HG02840 (cell line): ENCODE measurements around the gene DAPP1.

Experiments used
- ATAC-seq: cut with Tn5 transposase; IDR thresholded peaks from one replicate; pipeline ENCODE4 v1.9.1; 2021; ENCODE audit warnings: mild to moderate bottlenecking, moderate library complexity, moderate number of reproducible peaks; ENCODE audit not compliant: unreplicated experiment, low FRiP score

The DAPP1 gene

GRCh38 chr4:99852199-99852749, 35.6 kb downstream of the DAPP1 start:
- no peak for ATAC-seq

- no peak for ATAC-seq
Measured at GRCh38 chr4:99853190-99853589, 36.6 kb downstream of the DAPP1 start.

- ATAC-seq = no peak
Measured at GRCh38 chr4:99853999-99854398, 37.4 kb downstream of the DAPP1 start.

GRCh38 chr4:99855678-99856077, 39.1 kb downstream of the DAPP1 start:
- peak; percentile 31 for ATAC-seq

- ATAC-seq = no peak
Measured at GRCh38 chr4:99856166-99856565, 39.5 kb downstream of the DAPP1 start.

- ATAC-seq = no peak
Measured at GRCh38 chr4:99857307-99857706, 40.7 kb downstream of the DAPP1 start.

- no peak for ATAC-seq
Measured at GRCh38 chr4:99859618-99860017, 43.0 kb downstream of the DAPP1 start.

- no peak for ATAC-seq
Measured at GRCh38 chr4:99860521-99860920, 43.9 kb downstream of the DAPP1 start.

GRCh38 chr4:99861120-99861905, 44.7 kb downstream of the DAPP1 start:
- no peak for ATAC-seq

GRCh38 chr4:99863804-99864203, 47.2 kb downstream of the DAPP1 start:
- ATAC-seq = no peak

- no peak for ATAC-seq
Measured at GRCh38 chr4:99868126-99868596, 51.5 kb downstream of the DAPP1 start.

- ATAC-seq = no peak
Measured at GRCh38 chr4:99872570-99872969, 55.9 kb downstream of the DAPP1 start.

- no peak for ATAC-seq
Measured at GRCh38 chr4:99875071-99875470, 58.4 kb downstream of the DAPP1 start.

GRCh38 chr4:99876946-99877345, 60.3 kb downstream of the DAPP1 start:
- no peak for ATAC-seq

- no peak for ATAC-seq
Measured at GRCh38 chr4:99878604-99879003, 62.0 kb downstream of the DAPP1 start.

GRCh38 chr4:99879458-99879857, 62.8 kb downstream of the DAPP1 start:
- ATAC-seq = no peak

- ATAC-seq = no peak
Measured at GRCh38 chr4:99885063-99885664, 68.5 kb downstream of the DAPP1 start.

- no peak for ATAC-seq
Measured at GRCh38 chr4:99885687-99886086, 69.1 kb downstream of the DAPP1 start.

- no peak for ATAC-seq
Measured at GRCh38 chr4:99886146-99886545, 69.5 kb downstream of the DAPP1 start.

- no peak for ATAC-seq
Measured at GRCh38 chr4:99887837-99888236, 71.2 kb downstream of the DAPP1 start.

- ATAC-seq = no peak
Measured at GRCh38 chr4:99891351-99891750, 74.7 kb downstream of the DAPP1 start.

GRCh38 chr4:99893029-99893428, 76.4 kb downstream of the DAPP1 start:
- no peak for ATAC-seq
